GM21619 (cell line): Measurements from ENCODE around the gene SCG5.

Source experiments
- ATAC-seq: cut with Tn5 transposase; IDR thresholded peaks from one replicate; pipeline ENCODE4 v1.9.1; 2021; ENCODE audit not compliant: unreplicated experiment

The SCG5 gene

GRCh38 chr15:32657941-32658340, 16.4 kb downstream of the SCG5 start:
- no peak for ATAC-seq

- no peak for ATAC-seq
Measured at GRCh38 chr15:32659340-32660155, 18.0 kb downstream of the SCG5 start.

GRCh38 chr15:32663671-32664070, 22.2 kb downstream of the SCG5 start:
- ATAC-seq = no peak

- no peak for ATAC-seq
Measured at GRCh38 chr15:32664796-32665195, 23.3 kb downstream of the SCG5 start.

- no peak for ATAC-seq
Measured at GRCh38 chr15:32667321-32667720, 25.8 kb downstream of the SCG5 start.

GRCh38 chr15:32668942-32669341, 27.4 kb downstream of the SCG5 start:
- ATAC-seq = no peak

GRCh38 chr15:32669896-32670611, 28.5 kb downstream of the SCG5 start:
- no peak for ATAC-seq

GRCh38 chr15:32670623-32671022, 29.1 kb downstream of the SCG5 start:
- ATAC-seq = no peak

- ATAC-seq = no peak
Measured at GRCh38 chr15:32671339-32672325, 30.1 kb downstream of the SCG5 start.

- no peak for ATAC-seq
Measured at GRCh38 chr15:32674681-32675080, 33.2 kb downstream of the SCG5 start.

GRCh38 chr15:32675466-32675865, 34.0 kb downstream of the SCG5 start:
- ATAC-seq = no peak

GRCh38 chr15:32676169-32676568, 34.7 kb downstream of the SCG5 start:
- ATAC-seq = no peak

- ATAC-seq = no peak
Measured at GRCh38 chr15:32677238-32677750, 35.8 kb downstream of the SCG5 start.

- no peak for ATAC-seq
Measured at GRCh38 chr15:32679298-32679690, 37.8 kb downstream of the SCG5 start.

GRCh38 chr15:32682569-32682968, 41.1 kb downstream of the SCG5 start:
- ATAC-seq = no peak

GRCh38 chr15:32682977-32683630, 41.6 kb downstream of the SCG5 start:
- no peak for ATAC-seq

- no peak for ATAC-seq
Measured at GRCh38 chr15:32683906-32684584, 42.5 kb downstream of the SCG5 start.

GRCh38 chr15:32685576-32685975, 44.1 kb downstream of the SCG5 start:
- ATAC-seq = no peak

- ATAC-seq = no peak
Measured at GRCh38 chr15:32687556-32687955, 46.0 kb downstream of the SCG5 start.

- ATAC-seq = no peak
Measured at GRCh38 chr15:32688151-32688639, 46.7 kb downstream of the SCG5 start.
